ENCODE results near the gene DAGLA. TPM values are rescaled to one million over a fixed set of nuclear protein-coding genes. Genes with fewer than 3 reads are reported as not detected.

Gene DAGLA
- total and polyA plus RNA-seq, 2 donors (not counting 1 experiment from before 2014, with no cell fraction given): 0.06 TPM; not detected in 1

DNA sequence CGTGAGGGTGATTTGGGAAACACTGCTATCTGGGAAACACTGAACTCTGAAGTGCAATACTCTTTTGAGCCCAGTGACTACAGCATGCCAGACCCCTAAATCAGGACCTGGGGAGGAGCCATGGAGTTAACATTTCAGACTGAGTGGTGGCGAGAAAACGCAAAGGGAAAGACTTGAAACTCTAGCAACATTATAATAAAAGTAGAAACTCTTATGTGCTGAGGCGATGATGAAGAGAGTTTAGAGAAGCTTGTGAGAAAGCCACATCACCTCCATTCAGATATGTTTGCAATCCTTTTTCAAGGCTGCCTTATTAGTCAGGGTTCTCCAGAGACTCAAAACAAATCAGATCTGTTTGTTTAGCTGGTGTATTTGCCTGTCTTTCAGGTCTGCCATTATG lies 114.4 kb downstream of the DAGLA start:
- Histone ChIP-seq H4K20me1 (ENCODE audit: control insufficient read depth, insufficient read depth, low read length, poor library complexity, severe bottlenecking) (no peaks in the 10 kb centered on the region), H3K4me3 (ENCODE audit: control extremely low read depth in 1 of 5, extremely low read depth in 1 of 5, insufficient read depth in 1 of 5, low read depth in 2 of 5, low read length in 4 of 5) (no peak overlapping the region), H3K27me3 (replicated peaks in 1 of 4; ENCODE audit: control extremely low read depth in 1 of 4, control insufficient read depth in 3 of 4, insufficient read depth in 4 of 4, low read length in 3 of 4) (no peaks in the 10 kb centered on the region), H3K27ac (ENCODE audit: low read length in 2 of 2) (no peak overlapping the region), H2AFZ (ENCODE audit: insufficient read depth, low read depth, low read length, poor library complexity, severe bottlenecking) (no peak overlapping the region), H3K36me3 (replicated peaks in 1 of 2; ENCODE audit: control extremely low read depth in 1 of 2, control insufficient read depth in 1 of 2, extremely low read depth in 1 of 2, insufficient read depth in 2 of 2, low read length in 1 of 2) (peaks cover 0 to 15% of the 10 kb centered on the region in 2 experiments), H3K79me2 (ENCODE audit: control insufficient read depth, insufficient read depth, low read length) (peaks cover 79% of the 10 kb centered on the region), H3K4me1 (ENCODE audit: control insufficient read depth in 2 of 2, insufficient read depth in 2 of 2, low read length in 2 of 2) (peaks cover 11 to 23% of the 10 kb centered on the region in 2 donors), H3K4me2 (replicated peaks; ENCODE audit: low read depth, low read length, poor library complexity, severe bottlenecking) (no peak overlapping the region), H3K9ac (ENCODE audit: low read length) (no peak overlapping the region), H3K9me3 (ENCODE audit: control extremely low read depth in 1 of 3, control insufficient read depth in 2 of 3, insufficient read depth in 1 of 3, low read length in 2 of 3) (no peaks in the 10 kb centered on the region)
- CTCF ChIA-PET: interaction anchor here (2.0 to 8.4 kb wide), 4 partner anchors 21 to 315 kb away, joined by 4 to 222 read pairs (median 94); no protein-coding TSS in a partner anchor
- intact Hi-C loops (cut with micrococcal nuclease): loop anchor here (5.0 kb wide), 1 partner anchor 882 kb away; the partner anchor contains the start of gene TMEM109
- POLR2A ChIA-PET: no interaction called here
- Mint-ChIP-seq H3K9me3 (ENCODE audit: insufficient read depth) (no peaks in the 10 kb centered on the region), H3K4me3 (no peak overlapping the region), H3K4me1 (peaks cover 29% of the 10 kb centered on the region), H3K27ac (no peak overlapping the region), H3K27me3 (no peaks in the 10 kb centered on the region)
- ATAC-seq (ENCODE audit: low read depth) (no peak), DNase-seq (no peak)
- TF ChIP-seq EZH2 (IDR thresholded peaks at IDR 0.05; ENCODE audit: borderline replicate concordance, insufficient read depth, low read depth, low read length, poor library complexity, severe bottlenecking): no peak
- TF ChIP-seq, protein P1, sequence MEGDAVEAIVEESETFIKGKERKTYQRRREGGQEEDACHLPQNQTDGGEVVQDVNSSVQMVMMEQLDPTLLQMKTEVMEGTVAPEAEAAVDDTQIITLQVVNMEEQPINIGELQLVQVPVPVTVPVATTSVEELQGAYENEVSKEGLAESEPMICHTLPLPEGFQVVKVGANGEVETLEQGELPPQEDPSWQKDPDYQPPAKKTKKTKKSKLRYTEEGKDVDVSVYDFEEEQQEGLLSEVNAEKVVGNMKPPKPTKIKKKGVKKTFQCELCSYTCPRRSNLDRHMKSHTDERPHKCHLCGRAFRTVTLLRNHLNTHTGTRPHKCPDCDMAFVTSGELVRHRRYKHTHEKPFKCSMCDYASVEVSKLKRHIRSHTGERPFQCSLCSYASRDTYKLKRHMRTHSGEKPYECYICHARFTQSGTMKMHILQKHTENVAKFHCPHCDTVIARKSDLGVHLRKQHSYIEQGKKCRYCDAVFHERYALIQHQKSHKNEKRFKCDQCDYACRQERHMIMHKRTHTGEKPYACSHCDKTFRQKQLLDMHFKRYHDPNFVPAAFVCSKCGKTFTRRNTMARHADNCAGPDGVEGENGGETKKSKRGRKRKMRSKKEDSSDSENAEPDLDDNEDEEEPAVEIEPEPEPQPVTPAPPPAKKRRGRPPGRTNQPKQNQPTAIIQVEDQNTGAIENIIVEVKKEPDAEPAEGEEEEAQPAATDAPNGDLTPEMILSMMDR (IDR thresholded peaks at IDR 0.05): no peak
- WGBS (ENCODE audit: insufficient coverage): 100% methylated on average over 1 of the region's 4 CpGs

DNA sequence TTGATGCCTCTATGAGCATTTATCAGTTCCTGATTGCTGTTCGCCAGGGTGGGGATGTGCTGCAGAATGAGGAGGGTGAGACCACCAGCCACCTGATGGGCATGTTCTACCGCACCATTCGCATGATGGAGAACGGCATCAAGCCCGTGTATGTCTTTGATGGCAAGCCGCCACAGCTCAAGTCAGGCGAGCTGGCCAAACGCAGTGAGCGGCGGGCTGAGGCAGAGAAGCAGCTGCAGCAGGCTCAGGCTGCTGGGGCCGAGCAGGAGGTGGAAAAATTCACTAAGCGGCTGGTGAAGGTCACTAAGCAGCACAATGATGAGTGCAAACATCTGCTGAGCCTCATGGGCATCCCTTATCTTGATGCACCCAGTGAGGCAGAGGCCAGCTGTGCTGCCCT lies 115.3 kb downstream of the DAGLA start:
- H3K36me3 ChIP-seq (replicated peaks in 1 of 2; ENCODE audit: control extremely low read depth in 1 of 2, control insufficient read depth in 1 of 2, extremely low read depth in 1 of 2, insufficient read depth in 2 of 2, low read length in 1 of 2): peaks cover 0 to 6% of the 10 kb centered on the region in 2 experiments
- H3K4me2 ChIP-seq (replicated peaks; ENCODE audit: low read depth, low read length, poor library complexity, severe bottlenecking): no peak overlapping the region
- DNase-seq (no peak), ATAC-seq (ENCODE audit: low read depth) (no peak)
- Mint-ChIP-seq H3K4me3 (peak overlapping the region; percentile 43), H3K9me3 (ENCODE audit: insufficient read depth) (no peaks in the 10 kb centered on the region), H3K27me3 (no peaks in the 10 kb centered on the region), H3K4me1 (peaks cover 25% of the 10 kb centered on the region), H3K27ac (no peak overlapping the region)
- no peaks in the 10 kb centered on the region for H3K9me3 ChIP-seq (ENCODE audit: control extremely low read depth in 1 of 3, control insufficient read depth in 2 of 3, insufficient read depth in 1 of 3, low read length in 2 of 3)
- no peak overlapping the region for H3K27ac ChIP-seq (ENCODE audit: low read length in 2 of 2)
- 92% methylated on average over 12 of the region's 12 CpGs for WGBS (ENCODE audit: insufficient coverage)
- H4K20me1 ChIP-seq (ENCODE audit: control insufficient read depth, insufficient read depth, low read length, poor library complexity, severe bottlenecking): no peaks in the 10 kb centered on the region
- intact Hi-C loops (cut with micrococcal nuclease): no loop called here
- H3K4me3 ChIP-seq (ENCODE audit: control extremely low read depth in 1 of 5, extremely low read depth in 1 of 5, insufficient read depth in 1 of 5, low read depth in 2 of 5, low read length in 4 of 5): no peak overlapping the region
- no peak for TF ChIP-seq EZH2 (IDR thresholded peaks at IDR 0.05; ENCODE audit: borderline replicate concordance, insufficient read depth, low read depth, low read length, poor library complexity, severe bottlenecking)
- TF ChIP-seq, protein P1 (IDR thresholded peaks at IDR 0.05): no peak
- no peaks in the 10 kb centered on the region for H3K27me3 ChIP-seq (replicated peaks in 1 of 4; ENCODE audit: control extremely low read depth in 1 of 4, control insufficient read depth in 3 of 4, insufficient read depth in 4 of 4, low read length in 3 of 4)
- ChIA-PET POLR2A (no interaction called here), CTCF (interaction anchor here (1.0 to 8.4 kb wide), 9 partner anchors 8 to 314 kb away, joined by 3 to 222 read pairs (median 37); partner anchors contain the start of gene BEST1)
- H2AFZ ChIP-seq (ENCODE audit: insufficient read depth, low read depth, low read length, poor library complexity, severe bottlenecking): no peak overlapping the region
- H3K9ac ChIP-seq (ENCODE audit: low read length): no peak overlapping the region
- H3K79me2 ChIP-seq (ENCODE audit: control insufficient read depth, insufficient read depth, low read length): peaks cover 72% of the 10 kb centered on the region
- H3K4me1 ChIP-seq (ENCODE audit: control insufficient read depth in 2 of 2, insufficient read depth in 2 of 2, low read length in 2 of 2): peaks cover 11 to 23% of the 10 kb centered on the region in 2 donors
